A549 (cell line): ENCODE data around the gene MAP2K7. TPM values are rescaled to one million over a fixed set of nuclear protein-coding genes. Genes with fewer than 3 reads are reported as not detected.

Experiments used
- ATAC-seq, 2 experiments: fragments of 200-7000 bp in 1 of 2; fragments of >200 bp in 1 of 2; cut with Nextera tagmentation in 1 of 2; cut with Tn5 transposase in 1 of 2; 3 replicates each; pipeline versions ENCODE4 v1.8.0 to v1.9.1; 2018 to 2020; ENCODE audit warnings: mild to moderate bottlenecking in 1 of 2, moderate library complexity in 1 of 2
- CTCF ChIA-PET: fragments of 300-600 bp; sonication (Branson Sonifier 250); formaldehyde crosslinking; extraction: SDS; loops from one replicate; lab custom pipeline; 2021; ENCODE audit warnings: antibody characterized with exemption, inconsistent platforms; lab: Yijun Ruan, JAX
- POLR2A ChIA-PET: fragments of 350-600 bp; formaldehyde crosslinking; extraction: SDS; loops from one replicate; lab custom pipeline; 2021; ENCODE audit warnings: antibody characterized with exemption, inconsistent platforms; lab: Yijun Ruan, JAX
- DNase-seq, 2 experiments: peaks; one replicate each; pipeline versions ENCODE4 v3.0.0 to v3.0.0-alpha.2; 2011 to 2016; ENCODE audit warnings: low read depth in 1 of 2, low spot score in 1 of 2
- FAIRE-seq: peaks from 2 replicates; lab custom pipeline; 2011; peaks lifted over from hg19 to GRCh38; lab: Jason Lieb, UNC
- H3K27ac ChIP-seq, 2 experiments: fragments of >200 bp; sonication (Bioruptor Twin); formaldehyde crosslinking; 3 replicates each; pipeline ENCODE4 v1.5.1; 2016 to 2017
- H3K4me1 ChIP-seq: fragments of >200 bp; sonication (Bioruptor Twin); formaldehyde crosslinking; 3 replicates; pipeline ENCODE4 v1.6.1; 2016
- H3K4me2 ChIP-seq: fragments of >200 bp; sonication (Bioruptor Twin); formaldehyde crosslinking; 3 replicates; pipeline ENCODE4 v1.6.1; 2016
- H3K4me3 ChIP-seq: fragments of >200 bp; sonication (Bioruptor Twin); formaldehyde crosslinking; 3 replicates; pipeline ENCODE4 v1.5.1; 2016
- H3K9me3 ChIP-seq: fragments of >200 bp; sonication (Bioruptor Twin); formaldehyde crosslinking; 3 replicates; pipeline ENCODE4 v1.6.1; 2016
- CHD2 ChIP-seq: fragments of 150-350 bp; IDR thresholded peaks from 2 replicates; pipeline ENCODE4 v1.6.1; 2014; ENCODE audit warnings: low read length; ENCODE audit not compliant: partially characterized antibody
- EP300 ChIP-seq, 2 experiments: fragments of >200 bp; sonication (Bioruptor Twin); formaldehyde crosslinking; IDR thresholded peaks; 2 replicates in 1 of 2; 3 replicates in 1 of 2; pipeline ENCODE4 v1.6.1; 2016 to 2017
- GATA3 ChIP-seq: IDR thresholded peaks from 2 replicates; pipeline ENCODE4 v1.6.1; 2012; ENCODE audit warnings: borderline replicate concordance
- HDAC2 ChIP-seq: fragments of 200-600 bp; sonication (generic); IDR thresholded peaks from 2 replicates; pipeline ENCODE4 v1.6.1; 2016
- HEYL ChIP-seq: fragments of 250-450 bp; sonication (Bioruptor Pico); IDR thresholded peaks from 2 replicates; pipeline ENCODE4 v1.8.0; 2021; ENCODE audit warnings: mild to moderate bottlenecking, moderate library complexity
- HOXB5 ChIP-seq: fragments of 250-450 bp; sonication (Bioruptor Pico); IDR thresholded peaks from 2 replicates; pipeline ENCODE4 v1.5.0; 2020; ENCODE audit warnings: mild to moderate bottlenecking, moderate library complexity
- NPAS2 ChIP-seq: fragments of 250-450 bp; sonication (Bioruptor Pico); IDR thresholded peaks from 2 replicates; pipeline ENCODE4 v1.8.0; 2022; ENCODE audit warnings: mild to moderate bottlenecking, moderate library complexity, borderline replicate concordance
- RAD21 ChIP-seq, 2 experiments: fragments of >200 bp in 1 of 2; sonication (Bioruptor Twin) in 1 of 2; formaldehyde crosslinking in 1 of 2; IDR thresholded peaks in 1 of 2; conservative IDR thresholded peaks in 1 of 2; 2 replicates in 1 of 2; 3 replicates in 1 of 2; pipeline ENCODE4 v1.6.1; 2012 to 2018; ENCODE audit warnings: inconsistent platforms in 1 of 2
- REST ChIP-seq: fragments of 200-600 bp; sonication (generic); IDR thresholded peaks from 2 replicates; pipeline ENCODE4 v1.6.1; 2016; ENCODE audit warnings: antibody characterized with exemption, mild to moderate bottlenecking, moderate library complexity
- RNF2 ChIP-seq: fragments of 200-600 bp; sonication (generic); IDR thresholded peaks from 2 replicates; pipeline ENCODE4 v1.6.1; 2016; ENCODE audit warnings: low read depth, mild to moderate bottlenecking, antibody characterized with exemption, moderate library complexity, borderline replicate concordance
- SMC3 ChIP-seq: fragments of >200 bp; sonication (Bioruptor Twin); formaldehyde crosslinking; IDR thresholded peaks from 3 replicates; pipeline ENCODE4 v1.6.1; 2018; ENCODE audit warnings: inconsistent platforms
- TP53 ChIP-seq: fragments of 250-450 bp; sonication (Bioruptor Pico); IDR thresholded peaks from 2 replicates; pipeline ENCODE4 v1.5.0; 2021; ENCODE audit warnings: mild to moderate bottlenecking, moderate library complexity
- ZFP36 ChIP-seq: fragments of 450-650 bp; IDR thresholded peaks from 2 replicates; pipeline ENCODE4 v1.6.1; 2014; ENCODE audit warnings: borderline replicate concordance; ENCODE audit not compliant: partially characterized antibody
- ZNF302 ChIP-seq: fragments of 250-450 bp; sonication (Bioruptor Pico); IDR thresholded peaks from 2 replicates; pipeline ENCODE4 v1.9.0; 2021; ENCODE audit warnings: inconsistent platforms, mild to moderate bottlenecking, moderate library complexity
- ZSCAN20 ChIP-seq: fragments of 250-450 bp; sonication (Bioruptor Pico); IDR thresholded peaks from 2 replicates; pipeline ENCODE4 v1.8.0; 2022; ENCODE audit warnings: mild to moderate bottlenecking, moderate library complexity
- WGBS: methylation state at CpG from one replicate; pipeline ENCODE4 v1.1.6; 2017; ENCODE audit errors: missing lambda C conversion rate; 5-methylcytosine and 5-hydroxymethylcytosine counted together
- polyA plus RNA-seq, 4 experiments: library from polyadenylated mRNA; depleted of rRNA in 3 of 4; stranded (reverse); fragments of >200 nt; fragmentation: RNase III in 1 of 4; extraction: RNeasy Plus Mini Kit Qiagen cat#74134 plus additional on column Dnase treatment in 1 of 4; gene quantifications; 2 replicates in 3 of 4; 3 replicates in 1 of 4; pipeline ENCODE4 v1.2.3, GENCODE V29; 2011 to 2017
- TF ChIP-seq, protein P1 (sequence below): fragments of >200 bp; sonication (Bioruptor Twin); formaldehyde crosslinking; IDR thresholded peaks from 3 replicates; pipeline ENCODE4 v1.5.1; 2016

Gene MAP2K7
- polyA plus RNA-seq, 2 of the 4 experiments (the other 2 are of a cell fraction): 5.5 to 19.4 TPM

DNA sequence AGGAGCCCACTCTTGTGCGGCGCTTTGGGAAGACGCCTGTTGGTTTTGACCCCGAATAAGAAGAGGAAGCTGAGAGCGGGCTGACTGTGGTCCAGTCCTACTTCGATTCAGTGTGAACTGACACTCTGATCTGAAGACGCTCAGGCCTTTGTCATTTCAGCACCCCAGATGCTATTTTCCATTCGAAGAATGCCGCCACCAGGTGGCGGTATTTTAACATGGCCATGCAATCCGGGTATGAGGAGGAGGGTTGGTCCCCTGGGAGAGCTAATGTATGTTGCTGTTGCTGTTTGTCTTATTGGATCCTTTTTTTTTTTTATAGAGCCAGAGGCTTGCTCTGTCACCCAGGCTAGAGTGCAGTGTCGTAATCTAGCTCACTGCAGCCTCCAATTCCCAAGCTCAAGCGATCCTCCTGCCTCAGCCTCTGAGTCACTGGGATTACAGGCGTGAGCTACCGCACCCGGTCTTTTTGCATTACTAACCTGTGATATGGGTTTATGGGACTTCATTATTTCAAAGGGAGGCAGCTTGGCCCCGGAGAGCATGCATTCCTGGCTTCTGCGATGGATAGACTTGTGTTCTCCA, 40.6 kb downstream of the MAP2K7 start:
- ATAC-seq: peak; percentile 79 to 84
- H3K9me3 ChIP-seq: no peaks in the 10 kb centered on the region; the same call in 2 of the 3 replicates
- no peak for FAIRE-seq
- peak overlapping the region; percentile 72 for H3K4me3 ChIP-seq
- 15% methylated on average over 15 of the region's 18 CpGs for WGBS
- H3K4me1 ChIP-seq: peaks cover 8% of the 10 kb centered on the region; the same call in 1 of the 3 replicates
- no peak for TF ChIP-seq NPAS2 (CRISPR knock-in tag)
- TF ChIP-seq RAD21 (conservative IDR thresholded peaks at IDR 0.05 in 1 of 2, IDR thresholded peaks at IDR 0.05 in 1 of 2): peak; percentile 69
- TF ChIP-seq, protein P1, sequence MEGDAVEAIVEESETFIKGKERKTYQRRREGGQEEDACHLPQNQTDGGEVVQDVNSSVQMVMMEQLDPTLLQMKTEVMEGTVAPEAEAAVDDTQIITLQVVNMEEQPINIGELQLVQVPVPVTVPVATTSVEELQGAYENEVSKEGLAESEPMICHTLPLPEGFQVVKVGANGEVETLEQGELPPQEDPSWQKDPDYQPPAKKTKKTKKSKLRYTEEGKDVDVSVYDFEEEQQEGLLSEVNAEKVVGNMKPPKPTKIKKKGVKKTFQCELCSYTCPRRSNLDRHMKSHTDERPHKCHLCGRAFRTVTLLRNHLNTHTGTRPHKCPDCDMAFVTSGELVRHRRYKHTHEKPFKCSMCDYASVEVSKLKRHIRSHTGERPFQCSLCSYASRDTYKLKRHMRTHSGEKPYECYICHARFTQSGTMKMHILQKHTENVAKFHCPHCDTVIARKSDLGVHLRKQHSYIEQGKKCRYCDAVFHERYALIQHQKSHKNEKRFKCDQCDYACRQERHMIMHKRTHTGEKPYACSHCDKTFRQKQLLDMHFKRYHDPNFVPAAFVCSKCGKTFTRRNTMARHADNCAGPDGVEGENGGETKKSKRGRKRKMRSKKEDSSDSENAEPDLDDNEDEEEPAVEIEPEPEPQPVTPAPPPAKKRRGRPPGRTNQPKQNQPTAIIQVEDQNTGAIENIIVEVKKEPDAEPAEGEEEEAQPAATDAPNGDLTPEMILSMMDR: peak; percentile 87
- TF ChIP-seq REST: peak; percentile 25; the same call in 1 of the 2 replicates
- TF ChIP-seq SMC3: peak; percentile 76
- TF ChIP-seq ZFP36: no peak
- no peak for TF ChIP-seq CHD2
- no peak for TF ChIP-seq GATA3
- H3K4me2 ChIP-seq: peak overlapping the region; percentile 98
- H3K27ac ChIP-seq: peak overlapping the region; percentile 82 to 89
- peak; percentile 76 to 86 for DNase-seq
- ChIA-PET CTCF (interaction anchor here (0.6 to 7.3 kb wide), 40 partner anchors 9 to 1578 kb away, joined by 3 to 64 read pairs (median 4); partner anchors contain the start of genes ELAVL1, MAP2K7 and SNAPC2), POLR2A (interaction anchor here (0.6 to 2.7 kb wide), 11 partner anchors 9 to 309 kb away, joined by 3 to 20 read pairs (median 5); partner anchors contain the start of genes ELAVL1 and SNAPC2)

DNA sequence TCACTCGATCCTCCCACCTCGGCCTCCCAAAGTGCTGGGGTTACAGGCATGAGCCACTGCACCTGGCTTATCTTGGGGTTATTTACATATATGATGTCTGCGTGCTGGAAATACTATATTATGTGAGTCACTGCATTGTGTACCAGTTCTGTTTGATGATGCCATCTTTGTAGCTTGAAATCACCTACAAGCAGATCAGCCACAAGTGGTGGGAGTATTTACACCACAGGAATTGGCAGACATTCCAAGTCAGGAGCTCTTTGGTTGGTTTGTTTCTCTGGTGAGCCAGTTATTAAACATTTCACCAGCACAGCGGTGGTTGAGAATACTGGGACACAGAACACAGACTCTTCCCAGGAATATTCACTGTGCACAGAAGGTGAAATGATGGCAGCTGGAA, 44.3 kb downstream of the MAP2K7 start:
- no peak for ATAC-seq
- POLR2A ChIA-PET: no interaction called here
- H3K27ac ChIP-seq: no peak overlapping the region
- no peak overlapping the region for H3K4me3 ChIP-seq
- no peaks in the 10 kb centered on the region for H3K4me1 ChIP-seq
- DNase-seq: peak in 1 of 2 experiments; percentile 31
- no peak overlapping the region for H3K4me2 ChIP-seq
- FAIRE-seq: no peak
- 73% methylated on average over 4 of the region's 4 CpGs for WGBS
- TF ChIP-seq HEYL (CRISPR knock-in tag) (no peak), HDAC2 (no peak), RNF2 (no peak), ZNF302 (no peak), HOXB5 (CRISPR knock-in tag) (no peak), EP300 (IDR thresholded peaks at IDR 0.05) (no peak), TP53 (CRISPR knock-in tag) (no peak), ZSCAN20 (CRISPR knock-in tag) (no peak)
- TF ChIP-seq, protein P1: no peak
- CTCF ChIA-PET: interaction anchor here (5.8 kb wide), 1 partner anchor 304 kb away, joined by 64 read pairs; no protein-coding TSS in a partner anchor
- no peaks in the 10 kb centered on the region; the same call in 2 of the 3 replicates for H3K9me3 ChIP-seq
